NCI-H2107 treated with DMSO at 0.1 percent for 48 hours (cell line): Measurements from ENCODE around the gene ZNRD2.

ENCODE experiments used
- DNase-seq: peaks from one replicate; lab custom pipeline; 2025; ENCODE audit not compliant: unreplicated experiment; lab: John Stamatoyannopoulos, UW

ZNRD2 gene

GRCh38 chr11:65586247-65586630 lies 16.0 kb downstream of the ZNRD2 start:
- DNase-seq: no peak

- DNase-seq: no peak
These were observed 16.4 kb downstream of the ZNRD2 start for GRCh38 chr11:65586676-65587075.

- no peak for DNase-seq
These were observed 18.1 kb downstream of the ZNRD2 start for GRCh38 chr11:65588199-65589054.

- no peak for DNase-seq
These were observed 19.4 kb downstream of the ZNRD2 start for GRCh38 chr11:65589444-65590239.

- peak; percentile 20 for DNase-seq
These were observed 20.0 kb downstream of the ZNRD2 start for GRCh38 chr11:65590240-65590738.

- DNase-seq: no peak
These were observed 21.9 kb downstream of the ZNRD2 start for GRCh38 chr11:65591939-65592857.

- no peak for DNase-seq
These were observed 22.7 kb downstream of the ZNRD2 start for GRCh38 chr11:65592858-65593517.

- DNase-seq: no peak
These were observed 23.5 kb downstream of the ZNRD2 start for GRCh38 chr11:65593518-65594414.

- DNase-seq: no peak
These were observed 24.9 kb downstream of the ZNRD2 start for GRCh38 chr11:65595131-65595530.

GRCh38 chr11:65595543-65596281 lies 25.4 kb downstream of the ZNRD2 start, which contains the start of gene KCNK7:
Gene KCNK7 (minus strand): TSS chr11:65595800. CDS start chr11:65595772, 28 bp downstream.
- DNase-seq: no peak

GRCh38 chr11:65596520-65596919 lies 26.2 kb downstream of the ZNRD2 start:
- DNase-seq: no peak

- no peak for DNase-seq
These were observed 28.0 kb downstream of the ZNRD2 start for GRCh38 chr11:65598258-65598699.

GRCh38 chr11:65599216-65599954 lies 29.1 kb downstream of the ZNRD2 start:
- no peak for DNase-seq

- no peak for DNase-seq
These were observed 29.6 kb downstream of the ZNRD2 start for GRCh38 chr11:65599955-65600246.

GRCh38 chr11:65604258-65604657 lies 34.0 kb downstream of the ZNRD2 start:
- no peak for DNase-seq

- no peak for DNase-seq
These were observed 36.8 kb downstream of the ZNRD2 start for GRCh38 chr11:65606876-65607613.
